ENCODE measurements around the gene KMT5B. TPM values are rescaled to one million over a fixed set of nuclear protein-coding genes. Genes with fewer than 3 reads are reported as not detected.

Gene KMT5B
- total RNA-seq, 1 experiment from 2014 or later = 43.8 TPM

- H3K9me3 Mint-ChIP-seq = peaks cover 30% of the 10 kb centered on the region
- ChIA-PET CTCF (interaction anchor here (0.7 to 1.3 kb wide), 8 partner anchors 9 to 131 kb away, joined by 3 to 16 read pairs (median 3); no protein-coding TSS in a partner anchor), POLR2A (interaction anchor here (0.6 to 1.4 kb wide), 5 partner anchors 10 to 170 kb away, joined by 3 to 14 read pairs (median 4); no protein-coding TSS in a partner anchor)
- peaks cover 9% of the 10 kb centered on the region for H3K27me3 Mint-ChIP-seq (ENCODE audit: low read depth)
- H3K4me1 Mint-ChIP-seq = peaks cover 60% of the 10 kb centered on the region
- TF ChIP-seq ZNF121 (CRISPR knock-in tag; IDR thresholded peaks at IDR 0.05) (peak; percentile 94), AR (CRISPR knock-in tag; IDR thresholded peaks at IDR 0.05) (0 out of 2 replicates have a peak, but pooled peaks have one; percentile 19), GTF2I (CRISPR knock-in tag; conservative IDR thresholded peaks at IDR 0.05) (0 out of 2 replicates have a peak, but pooled peaks have one; percentile 4), ZNF263 (CRISPR knock-in tag; IDR thresholded peaks at IDR 0.05; ENCODE audit: low read depth) (no peak; the same call in 1 of the 2 replicates), TEAD4 (CRISPR knock-in tag; IDR thresholded peaks at IDR 0.05) (peak; percentile 93), ATF6 (CRISPR knock-in tag; IDR thresholded peaks at IDR 0.05) (no peak), SP1 (CRISPR knock-in tag; conservative IDR thresholded peaks at IDR 0.05) (peak; percentile 76), ZNF281 (CRISPR knock-in tag; IDR thresholded peaks at IDR 0.05) (peak; percentile 61; the same call in 1 of the 2 replicates), TEAD1 (CRISPR knock-in tag; IDR thresholded peaks at IDR 0.05) (peak; percentile 96; the same call in 1 of the 2 replicates), FOXK1 (CRISPR knock-in tag; IDR thresholded peaks at IDR 0.05) (no peak), ARID4B (CRISPR knock-in tag; IDR thresholded peaks at IDR 0.05; ENCODE audit: borderline replicate concordance) (no peak), MAX (CRISPR knock-in tag; IDR thresholded peaks at IDR 0.05) (no peak)
- peak overlapping the region; percentile 82; the same call in 1 of the 2 replicates for H3K27ac Mint-ChIP-seq
- peak overlapping the region; percentile 49 for H3K4me3 Mint-ChIP-seq
- peaks cover 27% of the 10 kb centered on the region for H3K36me3 Mint-ChIP-seq
- ATAC-seq = peak; percentile 86
- peak; percentile 97 for DNase-seq (ENCODE audit: low spot score)
These were observed 85.1 kb downstream of the KMT5B start for GRCh38 chr11:68127714-68128681.
